ENCODE data around the gene SFMBT1.

GRCh38 chr3:52874864-52875587 lies 170.8 kb downstream of the SFMBT1 start:
- no peak for TF ChIP-seq CTCF (IDR thresholded peaks at IDR 0.05)
- TF ChIP-seq POLR2AphosphoS5 (IDR thresholded peaks at IDR 0.05), result no peak
